Liver (tissue), 3 donors: Measurements from ENCODE around the gene YBX2.

ENCODE experiments used
- CTCF ChIP-seq: fragments of 150-350 bp; IDR thresholded peaks from 2 replicates; pipeline ENCODE4 v1.5.1; 2017; ENCODE audit warnings: improper control_type of control experiment, low read depth, low read length; ENCODE audit not compliant: missing input control
- GABPA ChIP-seq, 2 donors: IDR thresholded peaks in 1 of 2; conservative IDR thresholded peaks in 1 of 2; 2 replicates each; pipeline ENCODE4 v1.6.1; 2016; ENCODE audit warnings: antibody characterized with exemption in 2 of 2, mild to moderate bottlenecking in 1 of 2, moderate library complexity in 1 of 2
- MAX ChIP-seq: IDR thresholded peaks from 2 replicates; pipeline ENCODE4 v1.6.1; 2016; ENCODE audit warnings: antibody characterized with exemption
- REST ChIP-seq: IDR thresholded peaks from 2 replicates; pipeline ENCODE4 v1.6.1; 2016; ENCODE audit warnings: antibody characterized with exemption, mild to moderate bottlenecking
- SP1 ChIP-seq: IDR thresholded peaks from 2 replicates; pipeline ENCODE4 v1.6.1; 2018; ENCODE audit warnings: antibody characterized with exemption, mild to moderate bottlenecking
- TAF1 ChIP-seq: conservative IDR thresholded peaks from 2 replicates; pipeline ENCODE4 v1.6.1; 2016; ENCODE audit warnings: antibody characterized with exemption, mild to moderate bottlenecking
- YY1 ChIP-seq: IDR thresholded peaks from 2 replicates; pipeline ENCODE4 v1.6.1; 2016; ENCODE audit warnings: antibody characterized with exemption, mild to moderate bottlenecking
- donor health status: healthy.
- donor health status: healthy.

GRCh38 chr17:7293159-7293558, 1.3 kb downstream of the YBX2 start:
- TF ChIP-seq MAX (no peak), CTCF (no peak), REST (no peak), TAF1 (no peak), SP1 (no peak), YY1 (no peak), GABPA (IDR thresholded peaks at IDR 0.05 in 1 of 2, conservative IDR thresholded peaks at IDR 0.05 in 1 of 2) (no peak)
